LNCaP clone FGC (cell line): ENCODE data around the gene ASPG.

Experiments used
- DNase-seq: peaks from one replicate; pipeline ENCODE4 v3.0.0-alpha.2; 2011; ENCODE audit warnings: low read depth
- H3K4me3 ChIP-seq: 2 replicates; pipeline ENCODE4 v1.5.1; 2011; ENCODE audit warnings: mild to moderate bottlenecking, low read depth, low read length, control low read depth
- CTCF ChIP-seq: IDR thresholded peaks from 2 replicates; pipeline ENCODE4 v1.5.1; 2012; ENCODE audit warnings: mild to moderate bottlenecking; ENCODE audit not compliant: control insufficient read depth, insufficient read depth; ENCODE audit errors: extremely low read depth

ASPG gene

GRCh38 chr14:104129556-104129955 lies 44.1 kb downstream of the ASPG start:
- H3K4me3 ChIP-seq = no peak overlapping the region
- no peak for DNase-seq
- TF ChIP-seq CTCF = no peak

DNA sequence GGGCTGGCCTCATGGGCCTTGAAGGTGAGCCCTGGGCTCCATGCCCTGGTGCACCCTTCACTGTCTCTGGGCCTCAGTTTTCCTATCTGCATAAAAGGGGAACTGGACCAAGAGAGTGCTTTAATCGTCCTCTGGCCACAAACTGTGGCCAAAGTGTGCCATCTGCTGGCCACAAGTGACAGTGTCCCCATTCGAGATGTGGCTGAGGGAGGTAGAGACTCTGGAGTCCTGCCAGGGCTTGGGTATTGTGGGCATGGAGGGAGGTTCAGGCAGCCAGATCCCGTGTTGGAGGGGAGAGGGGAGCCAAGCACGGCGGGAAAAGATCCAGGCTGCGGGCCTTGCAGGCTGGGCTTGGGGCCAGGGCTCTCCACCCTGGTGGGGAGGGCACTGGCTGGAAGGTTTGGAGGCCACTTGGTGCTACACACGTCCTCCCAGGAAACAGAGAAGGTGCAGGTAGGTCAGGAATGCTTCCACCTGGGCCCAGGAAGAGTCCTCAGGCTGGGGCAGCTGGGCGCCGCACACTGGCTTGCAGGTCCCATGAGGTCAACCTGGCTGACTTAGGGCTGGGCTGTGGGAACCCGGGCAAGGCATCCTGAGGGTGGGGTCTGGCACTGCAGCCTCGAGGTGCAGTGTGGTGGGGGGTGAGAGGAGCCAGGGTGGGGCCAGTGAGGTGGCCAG lies 45.6 kb downstream of the ASPG start:
- H3K4me3 ChIP-seq = no peak overlapping the region
- no peak for DNase-seq
- peak; percentile 93 for TF ChIP-seq CTCF

DNA sequence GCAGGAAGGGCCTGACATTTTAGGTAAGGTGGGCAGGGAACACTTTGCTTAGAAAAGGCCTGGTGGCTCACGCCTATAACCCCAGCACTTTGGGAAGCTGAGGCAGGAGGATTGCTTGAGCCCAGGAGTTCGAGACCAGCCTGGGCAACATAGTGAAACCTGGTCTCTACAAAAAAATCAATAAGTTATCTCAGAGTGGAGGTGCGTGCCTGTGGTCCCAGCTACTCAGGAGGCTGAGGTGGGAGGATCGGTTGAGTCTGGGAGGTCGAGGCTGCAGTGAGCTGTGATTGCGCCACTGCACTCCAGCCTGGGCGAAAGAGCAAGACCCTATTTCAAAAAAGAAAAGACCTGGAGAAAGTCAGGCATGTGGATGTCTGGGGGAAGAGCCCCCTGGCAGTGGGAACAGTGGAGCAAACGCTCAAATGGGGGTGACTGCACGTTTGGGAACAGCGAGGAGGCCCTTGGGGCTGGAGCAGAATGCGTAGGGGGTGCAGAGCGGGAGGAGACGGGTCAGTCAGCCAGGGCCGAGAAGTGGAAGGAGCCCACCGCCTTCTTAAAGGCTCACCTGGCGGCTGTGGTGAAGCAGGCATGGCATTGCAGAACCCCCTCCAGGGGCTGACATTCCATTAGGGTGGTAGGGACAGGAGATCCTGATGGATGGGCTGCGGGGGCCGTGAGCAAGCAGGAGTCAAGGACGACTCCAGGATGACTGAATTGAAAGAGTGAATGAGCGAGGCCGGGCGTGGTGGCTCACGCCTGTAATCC lies 46.6 kb downstream of the ASPG start:
- no peak for TF ChIP-seq CTCF
- DNase-seq = no peak
- no peak overlapping the region for H3K4me3 ChIP-seq

- no peak for DNase-seq
- no peak for TF ChIP-seq CTCF
- H3K4me3 ChIP-seq = no peak overlapping the region
Measured at GRCh38 chr14:104132981-104133380, 47.5 kb downstream of the ASPG start.

GRCh38 chr14:104133496-104133895 lies 48.0 kb downstream of the ASPG start:
- TF ChIP-seq CTCF = no peak
- H3K4me3 ChIP-seq = no peak overlapping the region
- no peak for DNase-seq

DNA sequence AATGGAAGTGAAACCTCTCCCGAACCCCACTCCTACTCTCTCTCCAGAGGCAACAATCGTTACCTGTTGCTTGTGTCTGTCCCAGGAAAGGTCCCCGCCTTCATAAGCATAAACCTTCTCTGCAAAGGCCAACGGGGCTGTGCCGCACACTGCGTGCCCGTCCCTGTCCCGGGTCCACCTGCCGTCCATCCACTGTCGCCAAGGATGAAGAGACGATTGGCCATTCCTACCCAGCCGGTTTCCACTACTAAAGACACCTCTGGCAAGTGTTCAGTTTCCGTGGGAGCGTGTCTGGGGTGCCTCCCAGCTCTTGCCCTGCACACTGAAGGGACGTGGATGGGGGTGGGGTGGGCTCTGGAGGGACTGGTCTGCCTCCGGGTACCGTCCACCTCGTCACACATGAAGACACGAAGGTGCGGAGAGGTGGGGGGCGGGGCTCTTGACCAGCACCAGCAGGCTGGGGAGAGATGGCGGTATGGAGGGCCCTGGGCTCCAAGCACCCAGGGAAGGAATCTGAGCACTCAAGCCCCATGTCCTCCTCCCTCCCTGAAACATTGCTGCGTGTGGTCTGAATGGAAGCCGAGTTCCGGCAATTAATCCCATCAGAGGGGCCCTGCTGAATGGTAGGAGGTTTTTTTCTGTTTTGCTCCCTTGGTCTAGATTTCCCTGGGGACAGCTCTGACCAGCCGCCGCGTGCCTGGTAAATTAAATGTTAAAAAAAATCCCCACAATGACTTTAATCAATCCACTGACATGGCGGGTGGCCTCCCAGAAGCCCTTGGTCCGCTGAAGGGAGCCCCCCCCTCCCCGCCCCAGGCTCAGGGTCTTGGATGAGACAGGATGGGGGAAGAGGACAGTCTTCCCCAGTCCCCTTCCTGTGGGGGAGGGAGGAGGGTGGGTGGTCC lies 48.8 kb downstream of the ASPG start:
- DNase-seq = no peak
- no peak overlapping the region for H3K4me3 ChIP-seq
- no peak for TF ChIP-seq CTCF
